A673 (cell line): ENCODE measurements around the gene CCDC12. TPM values are rescaled to one million over a fixed set of nuclear protein-coding genes. Genes with fewer than 3 reads are reported as not detected.

ENCODE experiments used
- BruUV-seq: library from RNA; stranded (reverse); fragments of 400-500 nt; replicated peaks from 2 replicates; lab custom pipeline; 2021; lab: Mats Ljungman, UMichigan
- CTCF ChIA-PET: fragments of 300-600 bp; sonication (Branson Sonifier 250); formaldehyde crosslinking; loops from one replicate; lab custom pipeline; 2022; ENCODE audit warnings: antibody characterized with exemption; lab: Charles Lee
- POLR2A ChIA-PET: fragments of 300-600 bp; sonication (Branson Sonifier 250); formaldehyde crosslinking; loops from one replicate; lab custom pipeline; 2022; ENCODE audit warnings: antibody characterized with exemption; ENCODE audit not compliant: low non-redundant PET; lab: Charles Lee
- DNase-seq: peaks from one replicate; pipeline ENCODE4 v3.0.0-alpha.2; 2015; ENCODE audit warnings: low spot score
- H3K27ac ChIP-seq: fragments of 200-600 bp; sonication (generic); 2 replicates; pipeline ENCODE4 v1.5.1; 2016; ENCODE audit warnings: mixed run types, low read depth, mild to moderate bottlenecking, mixed read lengths, antibody characterized with exemption, low read length; ENCODE audit not compliant: poor library complexity, severe bottlenecking
- H3K27me3 ChIP-seq: fragments of 200-600 bp; sonication (generic); replicated peaks from 2 replicates; pipeline ENCODE4 v1.6.1; 2017; ENCODE audit warnings: mixed run types, low read depth, mild to moderate bottlenecking, mixed read lengths, antibody characterized with exemption, low read length; ENCODE audit not compliant: insufficient read depth, poor library complexity
- H3K36me3 ChIP-seq: fragments of 200-600 bp; sonication (generic); 2 replicates; pipeline ENCODE4 v1.6.1; 2016; ENCODE audit warnings: mixed run types, mild to moderate bottlenecking, mixed read lengths, antibody characterized with exemption, low read length; ENCODE audit not compliant: insufficient read depth, poor library complexity, severe bottlenecking
- H3K4me1 ChIP-seq: fragments of 200-600 bp; sonication (generic); 2 replicates; pipeline ENCODE4 v1.6.1; 2017; ENCODE audit warnings: mixed run types, mild to moderate bottlenecking, mixed read lengths, antibody characterized with exemption, low read length; ENCODE audit not compliant: insufficient read depth, poor library complexity, severe bottlenecking
- H3K4me3 ChIP-seq: fragments of 200-600 bp; sonication (generic); 2 replicates; pipeline ENCODE4 v1.5.1; 2016; ENCODE audit warnings: low read depth, mixed run types, mild to moderate bottlenecking, mixed read lengths, low read length; ENCODE audit not compliant: poor library complexity, severe bottlenecking
- H3K9me3 ChIP-seq: fragments of 200-600 bp; sonication (generic); 2 replicates; pipeline ENCODE4 v1.6.1; 2016; ENCODE audit warnings: mixed run types, low read depth, mild to moderate bottlenecking, mixed read lengths, antibody characterized with exemption, low read length; ENCODE audit not compliant: poor library complexity, severe bottlenecking
- EZH2 ChIP-seq: fragments of 200-600 bp; sonication (generic); IDR thresholded peaks from 2 replicates; pipeline ENCODE4 v1.6.1; 2017; ENCODE audit warnings: borderline replicate concordance, low read depth, mild to moderate bottlenecking, mixed read lengths, antibody characterized with exemption, low read length; ENCODE audit not compliant: poor library complexity, severe bottlenecking
- intact Hi-C: fragments of 100-400 bp; cut with micrococcal nuclease; formaldehyde crosslinking; loops from one replicate; pipeline ENCODE4 v1.10.0; 2022; ENCODE audit not compliant: unreplicated experiment
- total RNA-seq: library from RNA; stranded (reverse); gene quantifications from 2 replicates; pipeline ENCODE4 v1.2.3, GENCODE V29; 2021
- TF ChIP-seq, protein P1 (sequence below): fragments of 300-800, 200-600 bp; sonication (generic); conservative IDR thresholded peaks from 2 replicates; pipeline ENCODE4 v1.5.1; 2017; ENCODE audit warnings: low read depth, mild to moderate bottlenecking, antibody characterized with exemption, low read length, moderate library complexity, mixed read lengths

Gene CCDC12
- total RNA-seq, 1 experiment from 2014 or later: 28.2 TPM

DNA sequence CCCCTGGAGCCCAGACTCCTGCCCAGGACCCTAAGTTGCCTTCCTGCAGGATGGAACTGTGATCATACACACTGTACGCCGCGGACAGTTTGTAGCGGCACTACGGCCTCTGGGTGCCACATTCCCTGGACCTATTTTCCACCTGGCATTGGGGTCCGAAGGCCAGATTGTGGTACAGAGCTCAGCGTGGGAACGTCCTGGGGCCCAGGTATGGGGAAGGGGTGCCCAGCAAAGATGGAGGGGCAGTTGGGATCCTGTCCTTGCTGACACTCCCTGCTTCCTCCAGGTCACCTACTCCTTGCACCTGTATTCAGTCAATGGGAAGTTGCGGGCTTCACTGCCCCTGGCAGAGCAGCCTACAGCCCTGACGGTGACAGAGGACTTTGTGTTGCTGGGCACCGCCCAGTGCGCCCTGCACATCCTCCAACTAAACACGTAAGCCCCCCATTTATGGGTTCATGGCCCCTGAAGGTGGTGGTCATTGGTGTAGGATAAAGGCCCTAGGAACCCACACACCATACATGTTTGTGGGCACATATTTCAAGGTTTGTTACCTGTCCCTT lies 31.8 kb upstream of the CCDC12 start:
- BruUV-seq: no TSS peak
- Histone ChIP-seq H3K36me3 (no peaks in the 10 kb centered on the region), H3K4me3 (no peak overlapping the region), H3K27ac (no peak overlapping the region), H3K4me1 (no peaks in the 10 kb centered on the region), H3K27me3 (no peaks in the 10 kb centered on the region), H3K9me3 (no peaks in the 10 kb centered on the region)
- intact Hi-C loops: no loop called here
- POLR2A ChIA-PET: no interaction called here
- TF ChIP-seq, protein P1, sequence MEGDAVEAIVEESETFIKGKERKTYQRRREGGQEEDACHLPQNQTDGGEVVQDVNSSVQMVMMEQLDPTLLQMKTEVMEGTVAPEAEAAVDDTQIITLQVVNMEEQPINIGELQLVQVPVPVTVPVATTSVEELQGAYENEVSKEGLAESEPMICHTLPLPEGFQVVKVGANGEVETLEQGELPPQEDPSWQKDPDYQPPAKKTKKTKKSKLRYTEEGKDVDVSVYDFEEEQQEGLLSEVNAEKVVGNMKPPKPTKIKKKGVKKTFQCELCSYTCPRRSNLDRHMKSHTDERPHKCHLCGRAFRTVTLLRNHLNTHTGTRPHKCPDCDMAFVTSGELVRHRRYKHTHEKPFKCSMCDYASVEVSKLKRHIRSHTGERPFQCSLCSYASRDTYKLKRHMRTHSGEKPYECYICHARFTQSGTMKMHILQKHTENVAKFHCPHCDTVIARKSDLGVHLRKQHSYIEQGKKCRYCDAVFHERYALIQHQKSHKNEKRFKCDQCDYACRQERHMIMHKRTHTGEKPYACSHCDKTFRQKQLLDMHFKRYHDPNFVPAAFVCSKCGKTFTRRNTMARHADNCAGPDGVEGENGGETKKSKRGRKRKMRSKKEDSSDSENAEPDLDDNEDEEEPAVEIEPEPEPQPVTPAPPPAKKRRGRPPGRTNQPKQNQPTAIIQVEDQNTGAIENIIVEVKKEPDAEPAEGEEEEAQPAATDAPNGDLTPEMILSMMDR: no peak
- CTCF ChIA-PET: no interaction called here
- DNase-seq: no peak

DNA sequence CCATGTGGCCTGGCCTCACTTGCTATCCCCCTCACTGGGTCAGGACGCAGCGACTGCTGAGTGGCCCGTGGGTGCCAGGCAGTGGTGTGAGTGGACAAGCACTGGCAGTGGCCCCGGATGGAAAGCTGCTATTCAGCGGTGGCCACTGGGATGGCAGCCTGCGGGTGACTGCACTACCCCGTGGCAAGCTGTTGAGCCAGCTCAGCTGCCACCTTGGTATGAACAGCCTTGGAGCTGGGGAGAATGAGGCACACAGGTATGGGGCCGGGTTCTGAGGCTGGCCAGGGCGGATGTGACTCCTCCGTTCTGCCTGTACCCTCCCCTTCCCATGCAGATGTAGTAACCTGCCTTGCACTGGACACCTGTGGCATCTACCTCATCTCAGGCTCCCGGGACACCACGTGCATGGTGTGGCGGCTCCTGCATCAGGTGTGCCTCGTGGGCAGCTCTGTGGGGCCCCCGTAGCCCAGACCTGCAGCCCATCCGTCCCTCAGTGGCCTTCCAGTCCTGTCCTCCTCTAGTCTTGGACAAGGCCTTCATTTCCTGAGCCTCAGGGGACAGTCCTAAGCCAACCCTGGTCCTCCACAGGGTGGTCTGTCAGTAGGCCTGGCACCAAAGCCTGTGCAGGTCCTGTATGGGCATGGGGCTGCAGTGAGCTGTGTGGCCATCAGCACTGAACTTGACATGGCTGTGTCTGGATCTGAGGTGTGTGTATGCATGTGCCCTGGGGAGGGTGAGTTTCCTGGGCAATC lies 31.1 kb upstream of the CCDC12 start:
- TF ChIP-seq EZH2: no peak
- TF ChIP-seq, protein P1: no peak
- H3K4me3 ChIP-seq: no peak overlapping the region
- no peaks in the 10 kb centered on the region for H3K9me3 ChIP-seq
- intact Hi-C loops: no loop called here
- POLR2A ChIA-PET: no interaction called here
- DNase-seq: no peak
- CTCF ChIA-PET: no interaction called here
- no TSS peak for BruUV-seq
- no peaks in the 10 kb centered on the region for H3K4me1 ChIP-seq
- no peak overlapping the region for H3K27ac ChIP-seq
- no peaks in the 10 kb centered on the region for H3K27me3 ChIP-seq
- no peaks in the 10 kb centered on the region for H3K36me3 ChIP-seq

DNA sequence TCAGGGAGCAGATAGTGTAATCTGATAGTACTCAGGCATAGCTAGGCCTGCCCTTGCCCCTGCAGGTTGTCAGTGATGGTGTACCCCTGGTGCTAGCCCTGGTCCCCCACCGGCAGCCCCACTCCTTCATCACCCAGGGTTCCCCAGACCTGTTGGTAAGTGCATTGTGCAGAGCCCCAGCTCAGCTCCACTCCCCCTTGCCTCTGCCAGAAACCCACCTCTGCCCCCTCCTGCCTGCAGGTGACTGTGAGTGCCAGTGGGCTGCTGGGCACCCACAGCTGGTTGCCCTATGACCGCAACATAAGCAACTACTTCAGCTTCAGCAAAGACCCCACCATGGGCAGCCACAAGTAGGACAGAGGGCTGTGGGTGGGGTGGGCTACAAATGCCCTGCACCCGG lies 30.5 kb upstream of the CCDC12 start:
- BruUV-seq: no TSS peak

More for the DNA sequence above, 30.5 kb upstream of the CCDC12 start:
- H3K27ac ChIP-seq: no peak overlapping the region
- H3K4me3 ChIP-seq: no peak overlapping the region
- no peaks in the 10 kb centered on the region for H3K9me3 ChIP-seq
- TF ChIP-seq EZH2: no peak
- TF ChIP-seq, protein P1: no peak
- no peaks in the 10 kb centered on the region for H3K4me1 ChIP-seq
- no peaks in the 10 kb centered on the region for H3K27me3 ChIP-seq
- intact Hi-C loops: no loop called here
- CTCF ChIA-PET: no interaction called here
- DNase-seq: no peak
- POLR2A ChIA-PET: no interaction called here
- no peaks in the 10 kb centered on the region for H3K36me3 ChIP-seq
